Kasumi-1 (cell line): ENCODE measurements around the gene IPO5.

Experiments
- DNase-seq, 2 experiments: peaks; one replicate each; lab custom pipeline; 2025; lab: John Stamatoyannopoulos, UW

The IPO5 gene

GRCh38 chr13:98059276-98059675, 105.8 kb downstream of the IPO5 start:
- DNase-seq: no peak

DNA sequence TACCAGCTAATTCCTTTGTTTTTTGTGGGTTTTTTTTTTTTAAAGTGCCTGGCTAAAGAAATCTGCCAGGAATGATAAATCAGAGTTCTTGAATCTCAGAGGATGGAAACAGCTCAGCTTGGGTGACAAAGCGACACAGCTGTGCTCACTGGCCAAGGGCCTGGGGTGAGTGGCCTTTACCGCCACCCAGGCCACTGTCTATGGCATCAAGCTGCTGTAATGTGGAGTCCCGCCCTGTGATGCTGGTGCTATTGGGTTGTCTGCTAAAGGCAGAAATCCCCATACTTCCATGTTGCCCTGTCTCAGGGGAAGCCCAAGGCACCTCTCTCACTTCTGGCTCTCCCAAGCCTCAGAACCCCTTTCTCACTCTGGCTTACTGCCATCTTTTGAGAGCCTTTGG, 106.8 kb downstream of the IPO5 start:
- no peak for DNase-seq

GRCh38 chr13:98065468-98065867, 112.0 kb downstream of the IPO5 start:
- no peak for DNase-seq

DNA sequence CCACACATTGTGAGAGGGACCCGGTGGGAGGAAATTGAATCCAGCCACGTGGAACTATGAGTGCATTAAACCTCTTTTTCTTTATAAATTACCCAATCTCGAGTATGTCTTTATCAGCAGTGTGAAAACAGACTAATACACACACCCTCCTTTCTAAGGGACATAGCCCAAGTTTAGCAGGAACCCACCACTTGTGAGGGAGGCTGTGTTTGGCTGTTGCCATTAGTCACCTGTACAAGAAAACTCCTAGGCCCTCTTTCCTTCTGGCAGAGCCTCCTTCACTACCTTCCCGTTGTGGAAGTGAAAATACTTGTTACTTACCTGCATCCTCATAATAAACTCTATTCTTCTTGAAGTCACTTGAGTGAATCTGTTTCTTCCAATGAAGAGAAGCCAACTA, 113.2 kb downstream of the IPO5 start:
- no peak for DNase-seq

DNA sequence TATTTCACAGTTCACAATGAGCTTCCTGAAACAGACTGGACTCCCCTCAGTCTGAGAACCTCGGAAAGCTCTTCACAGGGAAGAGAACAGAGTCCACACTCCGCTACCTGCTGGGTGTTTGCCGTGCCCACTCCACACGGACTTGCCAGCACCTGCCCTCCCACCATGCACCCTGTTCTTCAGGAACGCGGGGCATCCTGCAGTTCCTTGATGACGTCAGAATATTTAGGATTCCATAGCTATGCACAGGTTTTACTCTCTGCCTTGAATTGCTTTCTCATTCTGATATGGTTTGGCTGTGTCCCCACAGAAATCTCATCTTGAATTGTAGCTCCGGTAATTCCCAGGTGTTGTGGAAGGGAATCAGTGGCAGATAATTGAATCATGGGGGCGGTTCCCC, 115.0 kb downstream of the IPO5 start:
- no peak for DNase-seq

DNA sequence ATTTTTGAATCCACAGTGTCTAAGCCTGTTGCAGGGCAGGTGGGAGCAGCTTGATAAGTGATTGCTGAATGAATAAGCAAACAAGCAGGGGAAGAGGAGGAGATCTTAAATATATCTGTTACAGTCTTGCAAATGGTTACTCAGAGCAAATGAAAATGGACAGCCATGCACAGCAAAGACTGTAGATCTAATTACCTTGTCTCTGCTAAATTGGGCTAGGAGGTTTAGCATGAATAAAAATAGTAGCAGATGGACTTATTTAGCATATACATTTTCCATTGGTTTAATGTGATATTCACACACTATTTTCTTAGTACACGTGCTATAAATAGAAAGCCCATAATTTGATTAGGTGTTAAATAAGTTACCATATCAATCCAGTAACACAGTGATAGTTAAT, 116.5 kb downstream of the IPO5 start:
- DNase-seq: no peak

GRCh38 chr13:98071316-98071715, 117.8 kb downstream of the IPO5 start:
- no peak for DNase-seq

GRCh38 chr13:98072476-98072875, 119.0 kb downstream of the IPO5 start:
- DNase-seq: no peak
